Epithelial cell of esophagus (primary cell): ENCODE data around the gene LUZP1.

Experiments
- DNase-seq: peaks from one replicate; pipeline ENCODE4 v3.0.0; 2010; ENCODE audit warnings: low read depth
- H3K4me3 ChIP-seq: 2 replicates; pipeline ENCODE4 v1.5.1; 2011; ENCODE audit warnings: mild to moderate bottlenecking, low read length, control low read depth
- CTCF ChIP-seq: IDR thresholded peaks from 2 replicates; pipeline ENCODE4 v1.5.1; 2011; ENCODE audit warnings: low read depth, mild to moderate bottlenecking, low read length, control low read depth, inconsistent platforms; ENCODE audit not compliant: insufficient read depth; ENCODE audit errors: missing control alignments

Gene LUZP1

GRCh38 chr1:23135268-23135667 lies 33.4 kb downstream of the LUZP1 start:
- H3K4me3 ChIP-seq: no peak overlapping the region
- no peak for TF ChIP-seq CTCF
- DNase-seq: no peak

- no peak for DNase-seq
- H3K4me3 ChIP-seq: no peak overlapping the region
- no peak for TF ChIP-seq CTCF
Measured at GRCh38 chr1:23134055-23134454, 34.6 kb downstream of the LUZP1 start.

GRCh38 chr1:23133587-23133986 lies 35.1 kb downstream of the LUZP1 start:
- no peak overlapping the region for H3K4me3 ChIP-seq
- DNase-seq: no peak
- TF ChIP-seq CTCF: no peak

- TF ChIP-seq CTCF: no peak
- H3K4me3 ChIP-seq: no peak overlapping the region
- DNase-seq: peak; percentile 78
Measured at GRCh38 chr1:23132033-23132432, 36.6 kb downstream of the LUZP1 start.

GRCh38 chr1:23129846-23130245 lies 38.8 kb downstream of the LUZP1 start:
- TF ChIP-seq CTCF: no peak
- no peak overlapping the region for H3K4me3 ChIP-seq
- DNase-seq: peak; percentile 77

- H3K4me3 ChIP-seq: peak overlapping the region; percentile 8
- peak; percentile 94 for DNase-seq
- TF ChIP-seq CTCF: no peak
Measured at GRCh38 chr1:23126801-23127200, 41.9 kb downstream of the LUZP1 start.

- H3K4me3 ChIP-seq: peak overlapping the region; percentile 8
- TF ChIP-seq CTCF: no peak
- DNase-seq: peak; percentile 29
Measured at GRCh38 chr1:23126200-23126599, 42.5 kb downstream of the LUZP1 start.
